ENCODE results near the gene SERPINB1. TPM values are rescaled to one million over a fixed set of nuclear protein-coding genes. Genes with fewer than 3 reads are reported as not detected.
"Not testable (repeated sequence)": the region's sequence is repeated elsewhere in the genome, so short reads cannot be mapped to it uniquely, and the experiment has no call there.

SERPINB1 gene
- total RNA-seq, 2 donors from 2014 or later: 26.6 to 27.3 TPM

DNA sequence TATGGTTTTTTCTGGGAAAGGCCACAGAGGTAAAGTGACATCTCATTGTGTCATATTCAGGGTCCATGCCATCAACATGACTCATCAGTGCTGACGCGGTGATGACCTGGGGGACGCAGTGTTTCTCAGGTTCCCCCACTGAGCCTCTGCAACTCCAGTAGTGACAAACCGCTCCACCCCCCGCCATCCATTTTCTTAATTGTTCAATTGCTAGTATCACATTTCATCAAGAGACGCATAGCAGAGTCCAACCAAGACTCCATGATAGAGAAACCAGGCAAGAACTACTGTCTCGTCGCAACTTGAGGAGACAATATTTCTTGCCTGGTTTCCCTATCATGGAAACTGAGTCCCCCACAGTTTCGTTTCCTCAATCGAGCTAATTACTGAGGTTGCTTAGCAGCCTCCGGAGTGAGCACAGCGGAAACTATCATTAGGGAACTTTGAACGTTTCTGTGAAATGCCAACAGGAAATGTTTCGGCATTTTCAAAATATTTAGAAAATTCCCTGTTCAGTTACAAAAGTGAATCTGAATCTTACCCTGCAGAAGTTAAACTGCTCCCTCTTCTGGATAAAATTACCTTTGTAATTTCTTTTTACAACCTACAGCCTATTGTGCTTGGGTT is 12.2 kb upstream of the SERPINB1 start:
- H3K9me3 ChIP-seq: no peaks in the 10 kb centered on the region
- peaks cover 0 to 64% of the 10 kb centered on the region in 2 donors for H3K4me1 ChIP-seq
- TF ChIP-seq, protein P1, sequence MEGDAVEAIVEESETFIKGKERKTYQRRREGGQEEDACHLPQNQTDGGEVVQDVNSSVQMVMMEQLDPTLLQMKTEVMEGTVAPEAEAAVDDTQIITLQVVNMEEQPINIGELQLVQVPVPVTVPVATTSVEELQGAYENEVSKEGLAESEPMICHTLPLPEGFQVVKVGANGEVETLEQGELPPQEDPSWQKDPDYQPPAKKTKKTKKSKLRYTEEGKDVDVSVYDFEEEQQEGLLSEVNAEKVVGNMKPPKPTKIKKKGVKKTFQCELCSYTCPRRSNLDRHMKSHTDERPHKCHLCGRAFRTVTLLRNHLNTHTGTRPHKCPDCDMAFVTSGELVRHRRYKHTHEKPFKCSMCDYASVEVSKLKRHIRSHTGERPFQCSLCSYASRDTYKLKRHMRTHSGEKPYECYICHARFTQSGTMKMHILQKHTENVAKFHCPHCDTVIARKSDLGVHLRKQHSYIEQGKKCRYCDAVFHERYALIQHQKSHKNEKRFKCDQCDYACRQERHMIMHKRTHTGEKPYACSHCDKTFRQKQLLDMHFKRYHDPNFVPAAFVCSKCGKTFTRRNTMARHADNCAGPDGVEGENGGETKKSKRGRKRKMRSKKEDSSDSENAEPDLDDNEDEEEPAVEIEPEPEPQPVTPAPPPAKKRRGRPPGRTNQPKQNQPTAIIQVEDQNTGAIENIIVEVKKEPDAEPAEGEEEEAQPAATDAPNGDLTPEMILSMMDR (IDR thresholded peaks at IDR 0.05): peak; percentile 24 to 65
- H3K27ac ChIP-seq: peak overlapping the region; percentile 62 to 71
- DNase-seq (ENCODE audit: low spot score): peak; percentile 85
- H3K27me3 ChIP-seq: no peaks in the 10 kb centered on the region
- peak overlapping the region; percentile 13 to 37 for H3K4me3 ChIP-seq
- no peaks in the 10 kb centered on the region for H3K36me3 ChIP-seq

DNA sequence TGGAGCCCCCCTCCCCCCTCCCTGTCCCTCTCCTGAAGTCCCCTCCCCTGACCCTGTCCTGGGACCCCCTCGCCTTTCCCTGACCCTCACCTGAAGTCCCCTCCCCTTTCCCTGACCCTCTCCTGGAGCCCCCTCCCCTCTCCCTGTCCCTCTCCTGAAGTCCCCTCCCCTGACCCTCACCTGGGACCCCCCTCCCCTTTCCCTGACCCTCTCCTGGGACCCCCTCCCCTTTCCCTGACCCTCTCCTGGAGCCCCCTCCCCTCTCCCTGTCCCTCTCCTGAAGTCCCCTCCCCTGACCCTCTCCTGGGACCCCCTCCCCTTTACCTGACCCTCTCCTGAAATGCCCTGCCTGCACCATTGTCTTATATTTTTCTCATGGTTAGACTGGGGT is 11.7 kb upstream of the SERPINB1 start:
- DNase-seq (ENCODE audit: low spot score); H3K9me3 ChIP-seq; H3K36me3 ChIP-seq; H3K27me3 ChIP-seq: not testable (repeated sequence)
- Histone ChIP-seq H3K4me1 (peaks cover 0 to 59% of the 10 kb centered on the region in 2 donors), H3K27ac (peak overlapping the region; percentile 62 to 71), H3K4me3 (peak overlapping the region in 1 of 2 donors; percentile 37)

- TF ChIP-seq, protein P1 (IDR thresholded peaks at IDR 0.05): no peak
- Histone ChIP-seq H3K4me1 (peaks cover 0 to 54% of the 10 kb centered on the region in 2 donors), H3K27me3 (no peaks in the 10 kb centered on the region)
Measured at GRCh38 chr6:2852921-2853322, 11.3 kb upstream of the SERPINB1 start.

DNA sequence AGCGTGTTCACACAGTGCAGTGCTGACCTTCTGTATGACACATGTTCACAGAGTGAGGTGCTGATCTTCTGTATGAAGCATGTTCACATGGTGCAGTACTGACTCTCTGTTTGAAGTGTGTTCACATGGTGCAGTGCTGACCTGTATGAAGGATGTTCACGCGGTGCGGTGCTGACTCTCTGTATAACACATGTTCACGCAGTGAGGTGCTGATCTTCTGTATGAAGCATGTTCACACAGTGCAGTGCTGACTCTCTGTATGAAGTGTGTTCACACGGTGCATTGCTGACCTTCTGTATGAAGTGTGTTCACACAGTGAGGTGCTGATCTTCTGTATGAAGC is 10.8 kb upstream of the SERPINB1 start:
- TF ChIP-seq, protein P1 (IDR thresholded peaks at IDR 0.05): no peak
- Histone ChIP-seq H3K27ac (no peak overlapping the region), H3K4me1 (peaks cover 0 to 50% of the 10 kb centered on the region in 2 donors), H3K4me3 (no peak overlapping the region), H3K36me3 (no peaks in the 10 kb centered on the region), H3K9me3 (no peaks in the 10 kb centered on the region), H3K27me3 (no peaks in the 10 kb centered on the region)
- DNase-seq (ENCODE audit: low spot score): no peak

More at GRCh38 chr6:2852921-2853322, 11.3 kb upstream of the SERPINB1 start:
- no peak for DNase-seq (ENCODE audit: low spot score)
- H3K4me3 ChIP-seq: no peak overlapping the region
- no peaks in the 10 kb centered on the region for H3K9me3 ChIP-seq
- peak overlapping the region; percentile 62 to 71 for H3K27ac ChIP-seq
- H3K36me3 ChIP-seq: no peaks in the 10 kb centered on the region

- TF ChIP-seq, protein P1 (IDR thresholded peaks at IDR 0.05): no peak
- no peaks in the 10 kb centered on the region for H3K27me3 ChIP-seq
- H3K4me1 ChIP-seq: peaks cover 0 to 44% of the 10 kb centered on the region in 2 donors
- H3K36me3 ChIP-seq: no peaks in the 10 kb centered on the region
- DNase-seq (ENCODE audit: low spot score): no peak
- no peak overlapping the region for H3K27ac ChIP-seq
- no peaks in the 10 kb centered on the region for H3K9me3 ChIP-seq
- no peak overlapping the region for H3K4me3 ChIP-seq
Measured at GRCh38 chr6:2851727-2852513, 10.3 kb upstream of the SERPINB1 start.

DNA sequence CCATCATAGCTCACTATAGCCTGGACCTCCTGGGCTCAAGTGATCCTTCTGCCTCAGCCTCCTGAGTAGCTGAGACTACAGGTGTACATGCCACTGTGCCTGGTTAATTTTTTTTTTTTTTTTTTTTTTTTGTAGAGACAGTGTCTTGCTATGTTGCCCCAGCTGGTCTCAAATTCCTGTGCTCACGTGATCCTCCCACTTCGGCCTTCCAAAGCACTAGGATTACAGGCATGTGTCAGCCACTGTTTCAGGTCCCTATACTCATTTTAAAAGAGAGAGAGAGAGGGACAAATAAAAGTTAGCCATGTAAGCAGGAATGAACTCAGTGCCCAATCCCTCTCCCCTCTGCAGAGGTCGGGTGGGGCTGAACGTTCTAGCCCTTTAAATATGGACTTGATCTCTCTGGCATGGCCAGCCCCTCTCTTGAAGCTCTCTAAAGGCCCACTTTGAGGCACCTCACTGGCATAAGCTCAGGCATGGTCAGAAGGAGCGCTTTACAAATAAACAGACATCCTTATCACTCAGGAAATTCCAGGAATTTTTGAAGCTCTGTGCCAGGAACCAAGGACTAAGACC is 9.0 kb upstream of the SERPINB1 start:
- H3K4me3 ChIP-seq: no peak overlapping the region
- no peak for DNase-seq (ENCODE audit: low spot score)
- H3K4me1 ChIP-seq: peaks cover 0 to 47% of the 10 kb centered on the region in 2 donors
- TF ChIP-seq, protein P1 (IDR thresholded peaks at IDR 0.05): no peak
- no peaks in the 10 kb centered on the region for H3K27me3 ChIP-seq
- H3K27ac ChIP-seq: peak overlapping the region; percentile 43 to 53
- no peaks in the 10 kb centered on the region for H3K36me3 ChIP-seq
- H3K9me3 ChIP-seq: no peaks in the 10 kb centered on the region
